ENCODE data around the gene PLTP.
"Not testable (repeated sequence)": the region's sequence is repeated elsewhere in the genome, so short reads cannot be mapped to it uniquely, and the experiment has no call there.

Gene PLTP

DNA sequence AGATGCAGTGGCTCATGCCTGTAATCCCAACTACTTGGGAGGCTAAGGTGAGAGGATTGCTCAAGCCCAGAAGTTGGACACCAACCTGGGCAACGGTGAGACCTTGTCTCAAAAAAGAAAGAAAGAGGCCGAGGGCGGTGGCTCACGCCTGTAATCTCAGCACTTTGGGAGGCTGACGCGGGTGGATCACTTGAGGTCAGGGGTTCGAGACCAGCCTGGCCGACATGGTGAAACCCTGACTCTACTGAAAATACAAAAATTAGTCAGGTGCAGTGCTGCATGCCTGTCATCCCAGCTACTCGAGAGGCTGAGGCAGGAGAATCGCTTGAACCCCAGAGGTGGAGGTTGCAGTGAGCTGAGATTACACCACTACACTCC, 37.9 kb downstream of the PLTP start:
- not testable (repeated sequence) for DNase-seq (ENCODE audit: low read depth, low spot score)

DNA sequence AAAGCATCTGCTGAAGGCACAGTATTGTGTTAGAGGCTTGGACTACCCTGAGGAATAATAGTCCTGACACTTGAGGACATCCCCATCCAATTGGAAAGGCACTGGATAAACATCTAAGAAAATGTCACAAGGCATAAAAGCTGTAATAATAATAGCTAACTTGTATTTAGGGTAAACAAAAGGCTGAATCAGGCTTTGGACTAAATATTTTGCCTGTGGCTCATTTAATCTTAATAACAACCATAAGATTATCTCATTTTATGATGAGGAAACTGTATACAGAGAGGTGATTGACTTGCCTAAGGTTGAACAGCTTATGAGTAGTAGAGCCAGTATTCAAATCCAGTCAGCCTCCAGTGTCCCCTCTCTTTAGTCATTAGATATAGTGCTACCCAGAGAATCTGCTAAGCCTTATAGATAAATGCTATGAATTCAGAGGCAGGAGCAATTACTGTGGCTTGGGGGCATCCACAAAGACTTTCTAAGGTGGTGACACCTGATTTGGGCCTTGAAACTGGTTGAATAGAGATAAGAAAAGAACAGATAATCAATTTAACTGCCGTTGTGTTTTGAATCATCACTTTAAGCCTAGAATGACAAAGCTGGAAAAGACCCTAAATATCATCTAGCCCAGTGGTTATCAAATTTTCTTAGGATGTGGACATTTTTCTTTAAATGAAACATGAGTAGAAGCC, 38.4 kb downstream of the PLTP start:
- no peak for DNase-seq (ENCODE audit: low read depth, low spot score)

DNA sequence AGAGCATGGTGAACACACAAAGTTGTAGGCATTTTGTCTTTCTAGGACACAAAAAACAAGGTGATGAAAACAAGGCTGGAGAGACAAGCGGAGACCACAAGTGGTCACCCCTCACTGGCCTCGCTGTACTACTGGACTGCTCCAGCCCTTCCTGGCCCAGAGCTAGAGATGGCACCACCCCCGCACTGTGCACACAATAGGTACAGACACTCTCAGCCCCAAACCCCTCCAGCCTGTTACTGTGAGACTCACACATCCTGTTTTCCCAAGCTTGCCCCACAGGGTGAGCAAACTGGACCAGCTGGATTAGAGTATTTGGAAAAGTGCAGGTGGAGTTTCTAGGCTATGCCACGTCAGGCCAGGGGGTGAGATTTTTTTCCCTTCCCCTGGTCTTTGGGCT, 39.3 kb downstream of the PLTP start:
- no peak for DNase-seq (ENCODE audit: low read depth, low spot score)

DNA sequence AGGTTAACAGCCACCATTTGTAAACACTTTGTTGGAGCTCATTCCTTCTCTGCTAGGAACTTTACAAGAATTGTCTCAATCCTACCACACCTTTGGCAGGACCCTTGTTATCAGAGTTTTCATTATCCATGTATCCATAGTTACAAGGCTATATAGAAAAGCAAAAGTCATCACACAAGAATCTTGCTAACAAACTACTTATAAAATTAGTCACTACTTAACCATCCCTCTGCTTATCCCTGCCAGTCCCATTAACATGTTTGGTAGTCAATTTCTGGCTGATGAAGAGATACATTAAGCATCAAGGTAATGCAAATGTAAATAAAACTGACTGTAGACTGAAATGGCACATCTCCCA, 44.2 kb downstream of the PLTP start:
- no peak for DNase-seq (ENCODE audit: low read depth, low spot score)

DNA sequence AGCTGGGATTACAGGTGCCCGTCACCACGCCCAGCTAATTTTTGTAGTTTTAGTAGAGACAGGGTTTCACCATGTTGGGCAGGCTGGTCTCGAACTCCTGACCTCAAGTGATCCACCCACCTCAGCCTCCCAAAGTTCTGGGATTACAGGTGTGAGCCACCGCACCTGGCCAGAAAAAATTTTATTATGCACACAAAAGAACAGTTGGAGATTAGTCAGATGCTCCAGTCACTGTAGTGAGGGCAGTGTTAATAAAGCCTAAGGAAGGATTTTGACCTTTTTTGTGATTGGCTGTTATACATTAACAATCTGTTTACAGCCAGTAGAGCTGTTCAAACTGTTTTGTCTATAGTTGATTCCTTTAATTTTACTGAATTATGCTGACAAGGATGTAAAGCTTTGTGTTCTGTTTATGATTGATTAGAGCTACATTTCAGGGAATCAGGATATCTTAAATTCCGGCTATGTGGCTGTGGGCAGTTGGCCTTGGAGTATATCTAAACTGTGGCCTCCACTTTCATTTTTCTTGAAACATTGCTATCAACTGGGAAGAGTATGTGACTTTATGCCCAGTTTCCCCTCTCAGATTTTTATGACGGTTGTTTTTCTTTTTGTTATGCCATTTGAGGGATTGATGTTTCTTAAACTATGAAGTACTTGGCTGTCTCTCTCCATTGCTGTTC, 44.7 kb downstream of the PLTP start:
- no peak for DNase-seq (ENCODE audit: low read depth, low spot score)

GRCh38 chr20:45866454-45866853, 45.5 kb downstream of the PLTP start:
- no peak for DNase-seq (ENCODE audit: low read depth, low spot score)

DNA sequence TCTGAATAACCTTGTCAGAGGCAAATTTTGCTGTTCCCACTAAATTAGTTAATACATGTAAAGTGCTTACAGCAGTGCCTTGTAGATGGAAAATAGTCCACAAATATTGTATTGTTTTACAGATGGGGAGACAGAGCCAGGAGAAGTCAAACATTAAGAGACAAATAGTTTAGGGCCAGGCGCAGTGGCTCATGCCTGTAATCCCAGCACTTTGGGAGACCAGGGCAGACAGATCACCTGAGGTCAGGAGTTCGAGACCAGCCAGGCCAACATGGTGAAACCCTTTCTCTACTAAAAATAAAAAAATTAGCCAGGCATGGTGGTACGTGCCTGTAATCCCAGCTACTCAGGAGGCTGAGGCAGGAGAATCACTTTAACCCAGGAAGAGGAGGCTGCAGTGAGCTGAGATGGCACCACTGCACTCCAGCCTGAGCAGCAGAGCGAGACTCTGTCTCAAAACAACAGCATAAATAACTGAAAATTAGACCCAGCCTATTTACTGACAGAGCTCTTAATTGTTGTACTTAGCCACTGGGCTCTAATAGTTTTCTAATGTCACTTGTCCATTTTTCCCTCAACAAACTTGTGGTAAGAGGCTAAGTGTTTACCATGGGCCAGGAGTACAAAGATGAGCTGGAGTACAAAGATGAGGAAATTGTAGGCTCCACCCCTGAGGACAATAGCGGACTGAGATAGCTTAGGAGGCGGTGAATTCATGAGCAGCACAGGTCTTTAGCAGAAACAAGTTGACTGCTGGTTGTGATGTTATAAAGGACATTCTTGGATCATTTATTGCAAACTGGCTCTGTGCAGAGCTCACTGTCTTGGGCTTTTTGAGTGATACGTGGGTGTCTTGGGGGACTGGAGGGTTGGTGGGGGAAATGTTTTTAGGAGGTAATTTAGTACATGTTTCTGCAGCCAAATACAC, 48.1 kb downstream of the PLTP start:
- DNase-seq (ENCODE audit: low read depth, low spot score), result no peak

DNA sequence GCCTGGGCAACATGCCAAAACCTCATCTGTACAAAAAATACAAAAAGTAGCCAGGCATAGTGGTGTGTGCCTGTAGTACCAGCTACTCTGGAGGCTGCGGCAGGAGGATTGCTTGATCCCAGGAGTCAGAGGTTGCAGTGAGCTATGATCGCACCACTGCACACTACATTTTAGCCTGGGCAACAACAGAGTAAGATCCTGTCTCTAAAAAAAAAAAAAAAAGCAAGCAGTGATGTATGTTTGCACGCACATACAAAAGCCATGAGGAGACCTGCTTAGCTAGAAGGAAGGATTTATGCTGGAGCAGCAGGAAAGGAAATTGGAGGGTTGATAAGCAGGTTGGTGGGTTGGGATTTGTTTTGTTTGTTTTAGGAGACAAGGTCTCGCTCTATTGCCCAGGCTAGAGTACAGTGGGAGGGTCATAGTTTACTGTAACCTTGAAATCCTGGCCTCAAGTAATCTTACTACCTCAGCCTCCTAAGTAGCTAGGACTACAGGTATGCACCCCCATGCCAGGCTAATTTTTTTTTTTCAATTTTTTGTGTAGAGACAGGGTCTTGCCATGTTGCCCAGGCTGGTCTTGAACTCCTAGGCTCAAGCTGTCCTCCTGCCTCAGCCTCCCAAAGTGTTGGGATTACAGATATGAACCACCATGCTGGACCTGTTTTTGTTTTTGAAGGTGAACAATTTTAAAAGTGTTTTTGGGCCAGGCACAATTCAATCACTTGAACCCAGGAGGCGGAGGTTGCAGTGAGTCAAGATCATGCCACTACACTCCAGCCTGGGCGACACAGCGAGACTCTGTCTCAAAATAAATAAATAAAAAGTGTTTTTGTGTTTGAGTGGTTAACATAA, 50.5 kb downstream of the PLTP start:
- no peak for DNase-seq (ENCODE audit: low read depth, low spot score)

DNA sequence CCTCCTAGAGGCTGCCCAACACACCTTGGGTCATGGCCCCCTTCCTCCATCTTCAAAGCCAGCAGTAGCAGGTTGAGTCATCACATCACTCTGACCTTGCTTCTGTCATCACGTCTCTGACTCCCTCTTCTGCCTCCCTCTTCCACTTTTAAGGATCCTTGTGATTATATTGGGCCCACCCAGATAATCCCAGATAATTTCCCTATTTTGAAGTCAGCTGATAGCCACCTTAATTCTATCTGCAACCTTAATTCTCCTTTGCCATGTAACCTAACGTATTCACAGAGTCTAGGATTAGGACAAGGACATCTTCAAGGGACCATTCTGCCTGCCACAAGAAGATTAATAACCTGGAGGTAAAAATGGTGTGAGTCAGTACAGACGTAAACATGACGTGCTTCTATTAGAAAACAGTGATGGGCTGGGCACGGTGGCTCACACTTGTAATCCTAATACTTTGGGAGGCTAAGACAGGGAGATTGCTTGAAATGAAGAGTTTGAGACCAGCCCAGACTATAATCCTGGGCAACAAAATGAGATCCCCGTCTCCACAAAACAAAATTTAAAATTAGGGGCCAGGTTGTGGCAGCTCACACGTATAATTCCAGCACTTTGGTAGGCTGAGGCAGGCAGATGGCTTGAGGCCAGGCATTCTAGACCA, 51.3 kb downstream of the PLTP start:
- DNase-seq (ENCODE audit: low read depth, low spot score), result no peak

- no peak for DNase-seq (ENCODE audit: low read depth, low spot score)
Observed at GRCh38 chr20:45859916-45860315, 52.0 kb downstream of the PLTP start.

GRCh38 chr20:45857882-45858216, 54.1 kb downstream of the PLTP start:
- DNase-seq (ENCODE audit: low read depth, low spot score), result no peak

- peak; percentile 100 for DNase-seq (ENCODE audit: low read depth, low spot score)
Observed at GRCh38 chr20:45857114-45857881, 54.7 kb downstream of the PLTP start, which contains the start of the genes ACOT8 and ZSWIM3. ACOT8 (minus strand) TSS chr20:45857392; CDS start chr20:45857315, 77 bp downstream. ZSWIM3 (plus strand) TSS chr20:45857614; CDS start chr20:45857826, 212 bp downstream.

DNA sequence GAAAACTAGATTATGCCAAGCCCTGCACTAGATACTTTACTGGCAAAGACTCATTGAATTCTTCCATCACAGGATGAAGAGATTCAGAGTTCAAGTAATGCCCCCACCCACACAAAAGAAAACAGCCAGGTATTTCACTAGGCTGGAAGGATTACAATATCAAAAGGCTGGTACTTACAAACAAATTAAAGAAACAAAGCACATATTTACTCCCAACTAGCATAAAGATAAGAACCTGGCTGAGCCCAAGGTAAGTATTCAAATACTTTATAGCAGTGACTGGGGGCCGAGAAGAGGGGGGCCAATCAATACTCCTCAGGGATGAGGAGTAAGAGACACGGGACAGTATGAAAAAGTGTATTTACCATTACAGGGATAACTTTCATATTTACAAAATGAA, 58.5 kb downstream of the PLTP start:
- no peak for DNase-seq (ENCODE audit: low read depth, low spot score)

DNA sequence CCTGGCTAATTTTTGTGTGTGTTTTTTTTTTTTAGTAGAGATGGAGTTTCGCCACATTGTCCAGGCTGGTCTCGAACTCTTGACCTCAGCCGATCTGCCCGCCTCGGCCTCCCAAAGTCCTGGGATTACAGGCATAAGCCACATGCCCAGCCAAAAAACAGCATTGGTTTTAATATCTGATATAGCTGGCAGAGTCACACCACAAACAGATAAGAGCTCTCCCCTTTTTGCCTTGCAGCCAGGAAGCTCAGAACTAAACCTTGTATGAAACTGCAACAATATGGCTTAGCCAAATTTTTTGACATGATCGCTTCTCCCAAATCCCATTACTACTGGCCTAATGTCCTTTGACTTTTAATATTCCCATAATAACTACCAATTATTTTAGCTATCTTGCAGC, 59.6 kb downstream of the PLTP start:
- no peak for DNase-seq (ENCODE audit: low read depth, low spot score)

DNA sequence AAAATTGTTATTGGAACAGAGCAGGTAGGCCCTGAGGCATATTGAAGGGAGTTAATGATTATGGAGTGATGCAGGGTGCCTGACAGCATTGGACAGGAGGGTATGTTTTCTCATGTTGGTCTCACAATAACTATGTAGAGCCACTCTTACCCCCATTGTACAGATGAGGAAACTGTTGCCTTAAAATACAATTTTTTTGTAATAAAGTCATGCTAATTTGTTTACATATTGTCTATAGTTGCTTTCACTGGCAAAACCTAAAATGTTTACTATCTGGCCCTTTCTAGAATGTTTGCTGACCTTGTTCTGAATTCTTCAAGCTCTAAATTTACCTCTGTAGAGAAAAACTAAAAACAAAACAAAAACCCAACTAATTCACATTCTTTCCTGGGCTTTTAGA, 60.5 kb downstream of the PLTP start:
- DNase-seq (ENCODE audit: low read depth, low spot score), result no peak

DNA sequence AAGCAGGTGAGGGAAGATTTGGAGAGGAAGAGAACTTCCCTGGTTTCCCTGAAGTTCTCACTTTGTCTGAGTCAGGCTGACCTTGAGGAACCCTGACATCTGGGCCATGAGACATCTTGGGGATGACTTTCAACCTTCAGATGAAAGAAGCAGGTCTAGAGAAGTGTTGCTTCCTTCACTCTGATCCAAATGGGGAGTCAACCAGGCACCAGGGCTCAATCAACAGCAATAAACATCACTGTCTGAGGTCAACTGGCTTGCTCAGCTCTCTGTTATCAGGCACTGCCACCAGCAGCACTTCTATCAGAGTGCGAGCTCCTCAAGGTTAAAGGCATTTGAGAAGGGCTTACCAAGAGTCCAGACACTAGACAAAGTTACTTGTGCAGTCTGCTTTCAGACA, 61.0 kb downstream of the PLTP start:
- DNase-seq (ENCODE audit: low read depth, low spot score), result no peak

GRCh38 chr20:45850238-45850637, 61.7 kb downstream of the PLTP start:
- DNase-seq (ENCODE audit: low read depth, low spot score), result no peak

DNA sequence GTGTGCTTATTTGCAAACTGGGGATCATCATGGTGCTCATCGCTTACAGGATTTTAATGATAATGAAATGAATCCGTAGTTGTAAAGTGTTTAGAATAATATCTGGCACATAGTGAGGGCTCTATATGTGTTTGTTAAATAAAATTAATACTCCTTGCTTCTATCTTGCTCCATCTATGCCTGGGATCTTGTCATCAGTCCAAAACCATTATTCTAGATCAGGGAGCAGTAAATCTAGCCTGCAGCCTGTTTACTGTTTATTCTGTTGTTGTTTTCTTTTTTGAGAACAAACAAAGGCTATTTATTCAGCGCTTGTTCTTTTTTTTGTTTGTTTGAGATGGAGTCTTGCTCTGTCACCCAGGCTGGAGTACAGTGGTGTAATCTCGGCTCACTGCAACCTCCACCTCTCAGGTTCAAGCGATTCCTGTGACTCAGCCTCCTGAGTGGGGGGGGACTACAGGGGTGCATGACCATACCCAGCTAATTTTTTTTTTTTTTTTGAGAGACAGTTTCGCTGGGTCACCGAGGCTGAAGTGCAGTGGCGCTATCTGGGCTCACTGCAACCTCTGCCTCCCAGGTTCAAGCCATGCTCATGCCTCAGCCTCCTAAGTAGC, 62.9 kb downstream of the PLTP start:
- no peak for DNase-seq (ENCODE audit: low read depth, low spot score)
